ENCODE data around the gene THRB. TPM values are rescaled to one million over a fixed set of nuclear protein-coding genes. Genes with fewer than 3 reads are reported as not detected.

THRB gene
- total RNA-seq, 5 donors from 2014 or later (not counting 1 experiment from before 2014, with no cell fraction given), result 0.03 to 0.29 (median 0.19) TPM; not detected in 2

DNA sequence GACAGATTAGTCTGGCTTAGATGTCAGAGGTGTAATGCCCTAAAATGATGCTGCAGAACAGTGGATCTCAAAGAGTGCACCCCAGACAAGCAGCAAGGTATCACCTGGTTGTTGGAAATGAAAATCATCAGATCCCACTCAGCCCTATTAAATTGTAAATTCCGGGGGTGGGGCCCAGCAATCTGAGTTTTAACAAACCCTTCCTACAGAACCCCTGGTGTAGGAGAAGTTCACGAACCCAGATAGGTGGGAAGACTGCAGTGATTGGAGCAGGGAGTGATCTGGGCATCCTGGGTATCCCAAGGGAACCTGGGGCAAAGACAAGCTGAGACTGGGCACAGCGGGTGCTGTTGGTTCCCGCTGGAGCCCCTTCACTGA, 24.3 kb upstream of the THRB start:
- ATAC-seq (replicated peaks in 1 of 4) (no peak), DNase-seq (no peak)
- Mint-ChIP-seq H3K4me1 (peaks cover 0 to 4% (median 2%) of the 10 kb centered on the region in 3 donors), H3K9me3 (no peaks in the 10 kb centered on the region), H3K4me3 (no peak overlapping the region), H3K27me3 (peaks cover 36 to 40% of the 10 kb centered on the region in 2 donors), H3K36me3 (no peaks in the 10 kb centered on the region), H3K27ac (no peak overlapping the region)
- ChIA-PET CTCF (no interaction called here), POLR2A (no interaction called here)
- no peak overlapping the region for H3K4me3 ChIP-seq (ENCODE audit: control insufficient read depth in 1 of 2, extremely low read depth in 1 of 2, low read length in 1 of 2)
- peaks cover 4 to 18% of the 10 kb centered on the region in 2 experiments for H3K27me3 ChIP-seq (replicated peaks in 1 of 2; ENCODE audit: control insufficient read depth in 2 of 2, extremely low read depth in 1 of 2, insufficient read depth in 2 of 2, low read length in 1 of 2)
- H3K4me1 ChIP-seq (ENCODE audit: control insufficient read depth in 1 of 2, extremely low read depth in 1 of 2, insufficient read depth in 2 of 2, low read length in 2 of 2), result no peaks in the 10 kb centered on the region
- no peaks in the 10 kb centered on the region for H3K36me3 ChIP-seq (ENCODE audit: control insufficient read depth in 2 of 2, extremely low read depth in 1 of 2, insufficient read depth in 1 of 2, low read length in 1 of 2)
- H3K9me3 ChIP-seq, result no peaks in the 10 kb centered on the region
- H3K27ac ChIP-seq (ENCODE audit: low read length), result no peak overlapping the region
- 40% methylated on average over 1 of the region's 4 CpGs for WGBS (ENCODE audit: insufficient coverage)

DNA sequence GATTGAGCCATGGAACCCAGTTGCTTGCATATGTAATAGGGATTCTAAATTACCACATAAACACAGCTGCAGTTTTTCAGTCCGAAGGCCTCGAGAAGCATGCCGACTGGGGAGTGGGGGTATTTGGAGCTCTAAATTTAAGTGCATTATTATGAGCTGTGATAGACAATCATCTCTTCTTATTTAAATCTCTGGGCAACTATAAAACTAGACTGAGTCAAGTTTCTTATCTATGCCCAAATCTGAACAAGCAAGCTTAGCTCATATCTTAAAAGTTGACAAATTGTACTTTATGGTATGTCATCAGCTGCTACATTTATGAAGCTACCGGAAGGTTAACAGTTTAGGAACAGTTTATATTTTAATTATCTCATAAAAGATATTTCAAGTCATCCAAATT, 19.5 kb upstream of the THRB start:
- Mint-ChIP-seq H3K4me1 (no peaks in the 10 kb centered on the region), H3K27ac (no peak overlapping the region), H3K27me3 (peaks cover 5 to 7% of the 10 kb centered on the region in 2 donors), H3K4me3 (no peak overlapping the region), H3K9me3 (no peaks in the 10 kb centered on the region), H3K36me3 (no peaks in the 10 kb centered on the region)
- no peaks in the 10 kb centered on the region for H3K36me3 ChIP-seq (ENCODE audit: control insufficient read depth in 2 of 2, extremely low read depth in 1 of 2, insufficient read depth in 1 of 2, low read length in 1 of 2)
- no peak for ATAC-seq (replicated peaks in 1 of 4)
- H3K4me1 ChIP-seq (ENCODE audit: control insufficient read depth in 1 of 2, extremely low read depth in 1 of 2, insufficient read depth in 2 of 2, low read length in 2 of 2), result no peaks in the 10 kb centered on the region
- no peak overlapping the region for H3K27ac ChIP-seq (ENCODE audit: low read length)
- no peak for DNase-seq
- H3K27me3 ChIP-seq (replicated peaks in 1 of 2; ENCODE audit: control insufficient read depth in 2 of 2, extremely low read depth in 1 of 2, insufficient read depth in 2 of 2, low read length in 1 of 2), result peaks cover 2% of the 10 kb centered on the region in 2 experiments
- no peak overlapping the region for H3K4me3 ChIP-seq (ENCODE audit: control insufficient read depth in 1 of 2, extremely low read depth in 1 of 2, low read length in 1 of 2)
- H3K9me3 ChIP-seq, result no peaks in the 10 kb centered on the region
- POLR2A ChIA-PET, result no interaction called here
- WGBS (ENCODE audit: insufficient coverage), result no CpG with 5 or more reads among the region's 4 CpGs
- CTCF ChIA-PET, result interaction anchor here in 1 of 2 donors (0.7 kb wide), 1 partner anchor 569 kb away, joined by 4 read pairs; no protein-coding TSS in a partner anchor

DNA sequence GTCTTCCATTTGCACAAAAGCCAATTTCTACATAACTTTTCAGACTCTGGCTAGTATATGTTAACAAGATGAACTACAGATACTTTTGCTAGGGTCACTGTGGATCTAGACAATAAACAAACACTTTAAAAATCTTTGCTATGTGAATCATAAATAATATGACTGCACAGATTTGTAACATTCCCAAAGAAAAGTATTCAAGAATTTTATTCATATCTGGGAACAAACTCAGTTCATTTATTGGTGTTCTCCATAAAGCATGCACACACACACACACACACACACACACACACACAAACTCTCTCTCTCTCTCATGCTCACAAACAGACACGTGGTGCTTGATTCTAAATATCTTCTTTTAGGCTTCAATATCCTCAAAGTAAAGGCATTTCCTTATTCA, 18.8 kb upstream of the THRB start:
- Mint-ChIP-seq H3K4me3 (no peak overlapping the region), H3K27me3 (peaks cover 2% of the 10 kb centered on the region in 2 donors), H3K36me3 (no peaks in the 10 kb centered on the region), H3K27ac (no peak overlapping the region), H3K9me3 (peaks cover 0 to 1% (median 0%) of the 10 kb centered on the region in 3 donors), H3K4me1 (no peaks in the 10 kb centered on the region)
- Histone ChIP-seq H3K9me3 (no peaks in the 10 kb centered on the region), H3K36me3 (ENCODE audit: control insufficient read depth in 2 of 2, extremely low read depth in 1 of 2, insufficient read depth in 1 of 2, low read length in 1 of 2) (no peaks in the 10 kb centered on the region), H3K4me1 (ENCODE audit: control insufficient read depth in 1 of 2, extremely low read depth in 1 of 2, insufficient read depth in 2 of 2, low read length in 2 of 2) (no peaks in the 10 kb centered on the region), H3K4me3 (ENCODE audit: control insufficient read depth in 1 of 2, extremely low read depth in 1 of 2, low read length in 1 of 2) (no peak overlapping the region), H3K27ac (ENCODE audit: low read length) (no peak overlapping the region), H3K27me3 (replicated peaks in 1 of 2; ENCODE audit: control insufficient read depth in 2 of 2, extremely low read depth in 1 of 2, insufficient read depth in 2 of 2, low read length in 1 of 2) (no peaks in the 10 kb centered on the region)
- WGBS (ENCODE audit: insufficient coverage), result no CpG with 5 or more reads among the region's 1 CpG
- DNase-seq (no peak), ATAC-seq (replicated peaks in 1 of 4) (no peak)
- ChIA-PET POLR2A (no interaction called here), CTCF (interaction anchor here in 1 of 2 donors (0.7 kb wide), 1 partner anchor 570 kb away, joined by 4 read pairs; no protein-coding TSS in a partner anchor)

DNA sequence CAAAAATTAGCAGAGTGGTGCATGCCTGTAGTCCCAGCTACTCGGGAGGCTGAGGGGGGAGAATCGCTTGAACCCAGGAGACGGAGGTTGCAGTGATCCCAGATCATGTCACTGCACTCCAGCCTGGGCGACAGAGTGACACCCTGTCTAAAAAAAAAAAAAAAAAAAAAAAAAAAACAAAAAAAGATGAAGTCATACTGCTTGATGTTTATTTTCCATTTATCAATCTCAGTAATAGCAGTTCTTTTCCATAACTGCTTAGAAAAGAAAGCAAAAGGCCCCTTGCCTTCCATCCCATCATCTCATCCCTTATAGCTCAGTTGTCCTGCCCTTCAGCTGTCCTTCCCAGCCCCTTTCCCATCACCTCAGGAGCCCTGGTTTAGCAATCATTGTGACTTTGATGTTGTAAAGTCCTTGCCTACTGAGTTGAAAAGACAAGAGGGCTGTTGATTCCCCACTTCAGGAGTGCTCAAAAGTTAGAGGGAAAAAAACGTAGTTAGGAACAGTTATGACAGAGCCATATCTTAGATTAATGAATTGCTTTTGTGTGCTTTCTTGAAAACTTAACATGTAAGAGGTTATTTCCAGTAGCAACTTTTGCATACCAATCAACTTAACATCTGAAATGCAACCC, 18.0 kb upstream of the THRB start:
- Mint-ChIP-seq H3K27ac (no peak overlapping the region), H3K9me3 (peaks cover 0 to 3% (median 0%) of the 10 kb centered on the region in 3 donors), H3K4me1 (no peaks in the 10 kb centered on the region), H3K27me3 (no peaks in the 10 kb centered on the region), H3K4me3 (no peak overlapping the region), H3K36me3 (no peaks in the 10 kb centered on the region)
- H3K4me1 ChIP-seq (ENCODE audit: control insufficient read depth in 1 of 2, extremely low read depth in 1 of 2, insufficient read depth in 2 of 2, low read length in 2 of 2), result no peaks in the 10 kb centered on the region
- no peak overlapping the region for H3K4me3 ChIP-seq (ENCODE audit: control insufficient read depth in 1 of 2, extremely low read depth in 1 of 2, low read length in 1 of 2)
- WGBS (ENCODE audit: insufficient coverage), result 60% methylated on average over 1 of the region's 5 CpGs
- H3K36me3 ChIP-seq (ENCODE audit: control insufficient read depth in 2 of 2, extremely low read depth in 1 of 2, insufficient read depth in 1 of 2, low read length in 1 of 2), result no peaks in the 10 kb centered on the region
- H3K27ac ChIP-seq (ENCODE audit: low read length), result no peak overlapping the region
- POLR2A ChIA-PET, result no interaction called here
- no peak for ATAC-seq (replicated peaks in 1 of 4)
- no peaks in the 10 kb centered on the region for H3K9me3 ChIP-seq
- DNase-seq, result no peak
- CTCF ChIA-PET, result interaction anchor here in 1 of 2 donors (0.7 kb wide), 1 partner anchor 14 kb away, joined by 4 read pairs; no protein-coding TSS in a partner anchor
- no peaks in the 10 kb centered on the region for H3K27me3 ChIP-seq (replicated peaks in 1 of 2; ENCODE audit: control insufficient read depth in 2 of 2, extremely low read depth in 1 of 2, insufficient read depth in 2 of 2, low read length in 1 of 2)

DNA sequence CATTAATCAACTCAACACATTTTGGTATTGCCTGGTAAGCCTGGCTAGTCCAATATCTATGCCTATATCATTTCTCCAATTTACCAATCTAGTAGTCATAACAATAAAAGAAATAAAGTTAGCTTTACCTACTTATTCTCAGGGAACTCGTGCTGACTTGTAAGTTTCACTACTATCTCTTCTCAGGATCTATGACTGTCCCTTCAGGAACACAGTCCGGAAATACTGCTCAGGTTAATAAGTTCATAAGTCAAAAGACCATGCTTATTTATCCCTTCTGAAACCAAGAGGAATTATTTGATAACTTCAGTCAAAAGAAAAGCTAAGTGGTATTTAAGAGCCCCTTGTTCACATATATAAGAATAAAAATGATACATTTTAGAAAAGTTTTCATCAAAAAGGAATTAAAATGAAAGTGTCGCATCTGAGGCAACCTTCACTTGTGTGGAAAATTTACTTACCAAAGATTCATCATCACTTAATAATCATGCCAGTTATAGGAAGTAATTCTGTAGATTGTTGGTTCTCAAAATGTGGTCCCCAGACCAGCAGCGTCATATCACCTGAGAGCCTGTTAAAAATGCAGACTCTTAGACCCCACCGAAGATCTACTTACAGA, 15.5 kb upstream of the THRB start:
- Histone ChIP-seq H3K27ac (ENCODE audit: low read length) (no peak overlapping the region), H3K27me3 (replicated peaks in 1 of 2; ENCODE audit: control insufficient read depth in 2 of 2, extremely low read depth in 1 of 2, insufficient read depth in 2 of 2, low read length in 1 of 2) (no peaks in the 10 kb centered on the region), H3K9me3 (no peaks in the 10 kb centered on the region), H3K36me3 (ENCODE audit: control insufficient read depth in 2 of 2, extremely low read depth in 1 of 2, insufficient read depth in 1 of 2, low read length in 1 of 2) (no peaks in the 10 kb centered on the region), H3K4me3 (ENCODE audit: control insufficient read depth in 1 of 2, extremely low read depth in 1 of 2, low read length in 1 of 2) (no peak overlapping the region), H3K4me1 (ENCODE audit: control insufficient read depth in 1 of 2, extremely low read depth in 1 of 2, insufficient read depth in 2 of 2, low read length in 2 of 2) (no peaks in the 10 kb centered on the region)
- CTCF ChIA-PET, result no interaction called here
- no peak overlapping the region for H3K4me3 Mint-ChIP-seq
- peaks cover 0 to 3% (median 0%) of the 10 kb centered on the region in 3 donors for H3K9me3 Mint-ChIP-seq
- DNase-seq (no peak), ATAC-seq (replicated peaks in 1 of 4) (no peak)
- no peaks in the 10 kb centered on the region for H3K4me1 Mint-ChIP-seq
- WGBS (ENCODE audit: insufficient coverage), result 100% methylated on average over 1 of the region's 5 CpGs
- POLR2A ChIA-PET, result no interaction called here
- H3K36me3 Mint-ChIP-seq, result no peaks in the 10 kb centered on the region
- H3K27me3 Mint-ChIP-seq, result no peaks in the 10 kb centered on the region
- H3K27ac Mint-ChIP-seq, result no peak overlapping the region

DNA sequence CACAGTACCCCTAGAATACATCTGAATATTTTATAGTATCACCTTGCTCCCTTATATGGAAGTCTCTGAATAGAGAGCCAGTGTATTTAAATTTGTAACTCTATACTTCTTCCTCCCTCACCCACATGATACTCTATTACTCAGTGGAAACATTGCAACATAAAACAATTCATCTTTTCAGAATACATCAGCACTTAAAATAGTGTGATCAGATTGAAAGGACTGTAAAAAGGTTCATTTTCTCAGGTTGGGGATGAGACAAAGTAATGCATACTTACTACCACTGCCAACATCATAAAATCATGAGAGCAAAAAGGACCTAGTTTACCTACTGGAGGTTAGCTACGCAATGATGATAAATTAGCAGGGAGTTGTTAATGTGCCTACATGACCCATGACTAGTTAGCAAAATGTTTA, 13.8 kb upstream of the THRB start:
- DNase-seq (no peak), ATAC-seq (replicated peaks in 1 of 4) (no peak)
- Histone ChIP-seq H3K9me3 (no peaks in the 10 kb centered on the region), H3K4me1 (ENCODE audit: control insufficient read depth in 1 of 2, extremely low read depth in 1 of 2, insufficient read depth in 2 of 2, low read length in 2 of 2) (no peaks in the 10 kb centered on the region), H3K27me3 (replicated peaks in 1 of 2; ENCODE audit: control insufficient read depth in 2 of 2, extremely low read depth in 1 of 2, insufficient read depth in 2 of 2, low read length in 1 of 2) (no peaks in the 10 kb centered on the region), H3K27ac (ENCODE audit: low read length) (no peak overlapping the region), H3K4me3 (ENCODE audit: control insufficient read depth in 1 of 2, extremely low read depth in 1 of 2, low read length in 1 of 2) (no peak overlapping the region), H3K36me3 (ENCODE audit: control insufficient read depth in 2 of 2, extremely low read depth in 1 of 2, insufficient read depth in 1 of 2, low read length in 1 of 2) (no peaks in the 10 kb centered on the region)
- Mint-ChIP-seq H3K4me1 (no peaks in the 10 kb centered on the region), H3K4me3 (no peak overlapping the region), H3K27me3 (no peaks in the 10 kb centered on the region), H3K36me3 (no peaks in the 10 kb centered on the region), H3K27ac (no peak overlapping the region), H3K9me3 (peaks cover 0 to 3% (median 0%) of the 10 kb centered on the region in 3 donors)
- 100% methylated on average over 1 of the region's 1 CpG for WGBS (ENCODE audit: insufficient coverage)
- ChIA-PET POLR2A (no interaction called here), CTCF (no interaction called here)
